Glomerular endothelial cell (primary cell): ENCODE data around the gene RUSF1. TPM values are rescaled to one million over a fixed set of nuclear protein-coding genes. Genes with fewer than 3 reads are reported as not detected.

Experiments used
- DNase-seq: peaks from one replicate; pipeline ENCODE4 v3.0.0-alpha.2; 2011; ENCODE audit warnings: low read depth, low spot score; ENCODE audit errors: extremely low read depth
- total RNA-seq: library from RNA; depleted of rRNA; stranded (reverse); fragments of >200 nt; gene quantifications from 2 replicates; pipeline ENCODE4 v1.2.3, GENCODE V29; 2015

RUSF1 gene
- total RNA-seq, 1 donor from 2014 or later: 62.0 TPM

DNA sequence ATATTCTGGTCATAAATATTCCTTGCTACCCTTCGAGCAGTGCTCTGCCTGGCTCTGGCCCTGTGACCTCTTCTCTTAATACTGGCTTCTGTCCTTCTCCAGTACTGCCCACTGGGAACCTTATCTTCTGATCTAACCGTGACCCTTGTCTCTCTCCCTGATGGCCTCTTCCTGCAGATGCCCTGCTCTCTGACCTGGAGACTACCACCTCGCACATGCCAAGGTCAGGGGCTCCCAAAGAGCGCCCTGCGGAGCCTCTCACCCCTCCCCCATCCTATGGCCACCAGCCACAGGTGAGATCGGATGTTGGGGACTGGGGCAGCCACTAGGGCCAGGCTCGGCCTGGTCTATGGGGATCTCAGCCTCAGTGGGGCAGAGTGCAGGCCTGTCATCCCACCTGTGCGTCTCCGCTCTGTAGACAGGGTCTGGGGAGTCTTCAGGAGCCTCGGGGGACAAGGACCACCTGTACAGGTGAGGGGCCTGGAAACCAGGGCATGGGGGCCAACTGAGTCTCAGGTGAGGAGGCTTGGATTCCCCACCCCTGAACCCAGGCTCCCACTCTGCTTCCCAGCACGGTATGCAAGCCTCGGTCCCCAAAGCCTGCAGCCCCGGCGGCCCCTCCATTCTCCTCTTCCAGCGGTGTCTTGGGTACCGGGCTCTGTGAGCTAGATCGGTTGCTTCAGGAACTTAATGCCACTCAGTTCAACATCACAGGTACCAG lies 34.8 kb downstream of the RUSF1 start:
- no peak for DNase-seq

DNA sequence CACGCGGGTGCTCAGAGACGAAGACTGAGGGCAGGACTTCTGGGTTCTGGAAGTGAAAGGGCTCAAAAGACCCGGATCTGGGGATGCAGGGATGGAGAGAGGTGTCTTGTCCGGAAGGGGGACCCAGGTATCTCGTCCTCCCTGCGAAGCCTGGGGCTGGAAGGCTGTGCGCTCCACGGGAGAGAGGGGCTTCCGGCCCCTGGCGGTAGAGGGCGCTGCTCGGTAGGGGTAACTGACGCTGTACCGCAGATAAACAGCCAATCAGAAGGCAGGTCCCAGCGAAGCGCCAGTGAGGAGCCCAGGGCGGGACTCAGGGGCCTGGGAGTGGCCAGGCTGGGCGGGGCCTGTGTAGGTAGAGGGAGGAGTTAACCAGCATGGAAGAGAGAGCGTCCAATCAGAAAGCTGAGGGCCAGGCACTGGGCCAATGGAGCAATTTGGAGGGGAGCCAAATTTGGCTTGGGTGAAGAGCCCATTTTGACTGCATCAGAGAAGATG lies 35.4 kb downstream of the RUSF1 start:
- peak; percentile 62 for DNase-seq

DNA sequence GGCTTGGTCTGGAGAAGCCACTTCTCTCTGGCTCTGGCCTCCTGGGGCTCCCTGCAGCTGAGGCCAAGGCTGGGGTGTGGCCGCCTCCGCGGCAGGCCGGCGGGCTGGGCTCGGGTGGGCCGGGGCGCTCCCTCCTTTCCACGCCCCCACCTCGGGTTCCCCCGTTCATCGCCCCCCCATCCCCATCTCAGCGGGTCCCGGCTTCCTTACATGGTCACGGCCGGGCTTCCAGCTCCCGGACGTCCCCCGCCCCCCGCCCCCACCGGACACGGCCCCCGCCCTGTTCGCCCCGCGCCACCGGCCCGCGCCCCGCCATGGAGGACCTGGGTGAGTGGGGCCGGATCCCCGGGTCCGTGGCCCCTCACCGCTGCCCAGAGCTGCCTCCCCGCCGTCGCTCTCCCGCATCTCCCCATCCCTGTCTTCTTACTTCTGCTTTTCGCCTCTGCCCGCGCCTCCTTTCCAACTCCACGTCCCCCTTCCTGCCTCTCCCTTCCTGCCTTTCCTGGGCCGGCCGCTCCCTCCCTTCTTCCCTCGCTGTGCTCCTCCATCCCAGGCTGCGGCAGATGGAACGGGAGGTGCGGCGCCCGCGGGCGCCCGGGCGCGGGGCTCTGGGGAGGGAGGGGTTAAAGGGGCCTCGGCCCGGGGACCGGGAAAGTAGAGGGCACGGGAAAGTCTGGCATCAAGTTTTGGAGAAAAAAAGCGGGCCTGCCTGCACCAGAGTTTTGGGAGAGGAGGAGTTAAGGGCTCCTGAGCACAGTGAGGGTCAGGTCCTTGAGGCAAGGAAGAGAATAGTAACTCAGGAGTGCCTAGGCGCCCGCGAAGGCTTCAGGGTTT lies 36.1 kb downstream of the RUSF1 start, which contains the start of gene TGFB1I1:
Gene TGFB1I1, plus strand, starts transcription at position 278 of the 834 bp plus-strand sequence. Its CDS starts 37 bp downstream, at position 315.
- DNase-seq: no peak

DNA sequence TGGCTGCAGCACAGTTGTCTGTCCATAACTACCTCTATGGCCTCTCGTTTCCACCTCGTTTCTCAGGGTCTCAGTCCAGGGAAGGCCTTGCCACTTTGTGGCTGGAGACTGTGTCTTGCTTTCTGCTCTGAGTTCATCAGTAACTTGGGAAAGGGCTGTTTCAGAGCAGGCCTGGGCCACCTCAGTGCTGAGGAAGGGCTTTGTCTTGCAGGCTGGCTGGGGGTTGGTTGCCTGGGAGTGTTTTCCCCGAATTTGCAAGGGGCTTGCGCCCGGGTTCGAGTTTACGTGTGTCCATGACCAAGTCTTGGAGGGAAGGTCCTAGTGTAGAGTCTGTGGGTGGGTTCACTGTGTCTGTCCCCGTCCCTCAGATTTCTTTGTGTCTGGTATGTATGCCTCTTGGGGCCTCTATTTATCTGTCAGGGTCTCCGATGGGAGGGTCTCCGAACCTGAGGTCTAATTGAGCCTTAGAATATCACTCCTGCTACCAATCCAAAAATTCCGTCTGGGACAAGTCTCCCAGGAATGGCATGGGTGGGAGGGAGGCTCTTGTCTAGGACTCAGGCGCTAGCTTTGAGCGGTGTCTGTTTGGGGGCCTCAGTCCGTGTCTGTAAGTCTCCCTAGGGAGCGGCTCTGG lies 36.8 kb downstream of the RUSF1 start:
- DNase-seq: no peak

DNA sequence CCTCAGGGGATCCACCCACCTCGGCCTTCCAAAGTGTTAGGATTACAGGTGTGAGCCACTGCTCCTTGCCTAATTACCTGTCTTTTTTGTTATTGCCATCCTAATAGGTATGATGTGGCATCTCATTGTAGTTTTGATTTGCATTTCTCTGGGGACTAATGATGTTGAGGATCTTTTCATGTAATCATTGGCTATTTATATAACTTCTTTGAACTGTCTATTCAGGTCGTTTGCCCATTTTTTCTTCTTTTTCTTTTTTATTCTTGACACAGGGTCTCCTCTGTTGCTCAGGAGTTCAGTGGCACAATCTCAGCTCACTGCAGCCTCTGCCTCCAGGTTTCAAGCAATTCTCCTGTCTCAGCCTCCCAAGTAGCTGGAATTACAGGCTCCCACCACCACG lies 37.6 kb downstream of the RUSF1 start:
- DNase-seq: no peak

DNA sequence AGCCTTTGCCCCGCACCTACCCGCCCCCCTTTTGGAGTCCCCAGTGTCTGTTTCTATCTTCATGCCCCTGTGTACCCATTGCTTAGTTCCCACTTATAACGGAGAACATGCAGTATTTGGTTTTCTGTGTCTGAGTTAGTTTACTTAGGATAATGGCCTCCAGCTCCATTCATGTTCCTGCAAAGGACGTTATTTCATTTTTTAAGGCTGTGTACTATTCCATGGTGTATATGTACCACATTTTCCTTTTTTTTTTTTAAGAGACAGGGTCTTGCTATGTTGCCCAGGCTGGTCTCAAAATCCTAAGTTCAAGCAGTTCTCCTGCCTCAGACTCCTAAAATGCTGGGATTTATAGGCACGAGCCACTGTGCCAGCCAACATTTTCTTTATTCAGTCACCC lies 40.3 kb downstream of the RUSF1 start:
- no peak for DNase-seq

DNA sequence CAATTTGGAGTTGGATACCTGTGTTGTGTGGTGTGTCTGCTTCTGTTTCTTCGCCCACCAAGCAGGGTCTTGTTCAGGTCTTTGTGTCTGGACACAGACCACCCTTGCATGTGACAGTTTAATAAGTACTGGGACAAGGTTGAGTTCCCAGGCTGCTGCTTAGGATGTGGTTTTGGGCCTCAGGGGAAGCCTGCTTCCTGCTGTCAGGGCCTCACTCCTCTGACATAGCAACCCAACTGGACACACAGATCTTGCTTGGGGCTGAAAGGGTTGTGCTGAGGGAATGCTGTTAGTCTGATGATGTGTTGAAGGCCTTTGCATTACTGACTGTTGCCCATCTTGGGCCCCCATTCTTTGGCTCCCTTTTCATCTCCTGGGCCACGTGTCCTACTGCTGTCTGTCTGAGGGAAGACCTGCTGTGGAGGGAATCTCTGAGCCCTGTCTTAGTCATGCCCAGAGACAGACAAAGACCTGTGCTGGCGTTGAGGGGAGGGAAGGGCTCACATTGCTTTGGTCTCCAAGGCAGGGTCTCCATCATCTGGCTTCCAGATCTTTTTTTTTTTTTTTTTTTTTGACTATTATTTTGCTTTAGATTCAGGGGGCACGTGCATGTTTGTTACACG lies 40.9 kb downstream of the RUSF1 start:
- DNase-seq: no peak

DNA sequence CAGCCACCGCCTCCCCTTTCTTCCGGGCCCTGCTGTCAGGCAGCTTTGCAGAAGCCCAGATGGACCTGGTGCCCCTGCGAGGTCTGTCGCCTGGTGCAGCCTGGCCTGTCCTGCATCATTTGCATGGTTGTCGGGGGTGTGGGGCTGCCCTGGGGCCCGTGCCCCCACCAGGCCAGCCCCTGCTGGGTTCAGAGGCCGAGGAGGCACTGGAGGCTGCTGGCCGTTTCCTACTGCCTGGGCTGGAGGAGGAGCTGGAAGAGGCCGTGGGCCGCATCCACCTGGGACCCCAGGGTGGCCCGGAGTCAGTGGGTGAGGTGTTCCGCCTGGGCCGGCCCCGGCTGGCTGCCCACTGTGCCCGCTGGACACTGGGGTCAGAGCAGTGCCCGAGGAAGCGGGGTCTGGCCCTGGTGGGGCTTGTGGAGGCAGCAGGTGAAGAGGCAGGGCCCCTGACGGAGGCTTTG lies 41.8 kb downstream of the RUSF1 start:
- no peak for DNase-seq

DNA sequence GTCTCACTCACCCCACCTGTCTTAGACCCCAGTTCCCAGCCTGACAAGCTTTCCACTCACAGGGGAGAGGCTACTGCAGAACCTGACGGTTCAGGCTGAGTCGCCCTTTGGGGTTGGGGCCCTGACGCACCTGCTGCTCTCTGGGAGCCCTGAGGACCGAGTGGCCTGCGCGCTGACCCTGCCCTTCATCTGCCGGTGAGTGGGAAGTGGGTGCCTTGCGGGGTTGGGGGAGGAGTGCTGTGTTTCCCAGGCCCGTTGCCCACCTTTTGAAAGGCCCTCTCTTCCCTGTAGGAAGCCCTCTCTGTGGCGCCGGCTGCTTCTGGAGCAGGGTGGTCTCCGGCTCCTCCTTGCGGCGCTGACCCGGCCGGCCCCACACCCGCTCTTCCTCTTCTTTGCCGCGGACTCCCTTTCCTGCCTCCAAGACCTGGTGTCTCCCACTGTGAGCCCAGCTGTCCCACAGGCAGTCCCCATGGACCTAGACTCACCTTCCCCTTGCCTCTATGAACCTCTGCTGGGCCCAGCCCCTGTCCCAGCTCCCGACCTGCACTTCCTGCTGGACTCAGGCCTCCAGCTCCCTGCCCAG lies 42.3 kb downstream of the RUSF1 start:
- DNase-seq: no peak

DNA sequence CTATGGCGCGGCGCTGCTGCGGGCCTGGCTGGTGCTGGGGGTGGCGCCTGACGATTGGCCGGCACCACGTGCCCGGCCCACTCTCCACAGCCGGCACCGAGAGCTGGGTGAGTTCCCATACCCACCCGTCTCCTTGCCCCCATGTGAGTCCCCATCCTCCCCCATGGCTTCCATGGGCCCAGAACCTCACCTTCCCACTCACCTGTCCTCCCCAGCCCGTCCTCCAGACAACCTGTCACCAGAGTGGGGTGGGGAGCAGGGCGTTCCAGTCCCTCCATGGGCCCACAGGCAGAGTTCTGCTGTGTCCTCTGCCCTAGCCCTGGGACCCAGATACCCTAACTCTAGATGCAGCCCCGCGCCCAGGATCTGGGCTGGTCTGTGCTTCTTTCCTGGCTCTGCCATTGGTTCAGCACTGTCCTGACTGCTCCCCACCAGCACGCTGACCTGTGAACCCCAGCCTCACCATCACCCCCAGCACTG lies 43.4 kb downstream of the RUSF1 start:
- no peak for DNase-seq

DNA sequence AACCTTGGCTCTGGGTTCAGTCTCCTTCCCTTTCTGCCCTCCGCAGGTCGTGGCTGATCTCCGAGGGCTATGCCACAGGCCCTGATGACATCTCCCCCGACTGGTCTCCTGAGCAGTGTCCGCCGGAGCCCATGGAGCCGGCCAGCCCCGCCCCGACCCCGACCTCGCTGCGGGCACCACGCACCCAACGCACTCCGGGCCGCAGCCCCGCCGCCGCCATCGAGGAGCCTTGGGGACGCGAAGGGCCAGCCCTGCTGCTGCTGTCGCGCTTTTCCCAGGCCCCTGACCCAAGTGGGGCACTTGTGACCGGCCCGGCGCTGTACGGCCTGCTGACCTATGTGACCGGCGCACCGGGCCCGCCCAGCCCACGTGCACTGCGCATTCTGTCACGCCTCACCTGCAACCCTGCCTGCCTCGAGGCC lies 43.8 kb downstream of the RUSF1 start:
- DNase-seq: no peak

DNA sequence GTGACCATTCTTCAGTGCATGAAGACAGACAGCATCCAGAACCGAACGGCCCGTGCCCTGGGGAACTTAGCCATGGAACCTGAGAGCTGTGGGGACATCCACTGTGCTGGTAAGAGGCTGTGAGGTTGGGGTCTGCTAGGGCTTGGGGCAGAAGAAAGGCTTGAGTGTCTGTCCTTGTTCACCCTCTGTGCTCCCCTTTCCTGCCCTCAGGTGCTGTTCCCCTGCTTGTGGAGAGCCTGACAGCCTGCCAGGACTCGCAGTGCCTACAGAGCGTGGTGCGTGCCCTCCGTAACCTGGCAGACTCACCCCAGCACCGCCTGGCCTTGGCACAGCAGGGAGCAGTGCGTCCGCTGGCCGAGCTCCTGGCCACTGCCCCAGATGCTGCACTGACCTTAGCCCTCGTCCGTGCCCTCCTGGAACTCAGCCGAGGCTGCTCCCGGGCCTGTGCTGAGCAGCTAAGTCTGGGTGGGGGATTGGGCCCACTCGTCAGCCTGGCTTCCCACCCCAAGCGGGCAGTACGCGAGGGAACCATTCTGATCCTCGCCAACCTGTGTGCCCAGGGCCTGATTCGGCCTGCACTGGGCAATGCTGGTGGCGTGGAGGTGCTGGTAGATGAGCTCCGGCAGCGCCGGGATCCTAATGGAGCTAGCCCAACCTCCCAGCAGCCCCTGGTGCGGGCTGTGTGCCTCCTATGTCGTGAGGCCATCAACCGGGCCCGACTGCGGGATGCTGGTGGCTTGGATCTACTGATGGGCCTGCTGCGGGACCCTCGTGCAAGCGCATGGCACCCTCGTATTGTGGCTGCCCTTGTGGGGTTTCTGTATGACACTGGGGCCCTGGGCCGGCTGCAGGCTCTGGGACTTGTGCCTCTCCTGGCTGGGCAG lies 46.0 kb downstream of the RUSF1 start:
- no peak for DNase-seq

DNA sequence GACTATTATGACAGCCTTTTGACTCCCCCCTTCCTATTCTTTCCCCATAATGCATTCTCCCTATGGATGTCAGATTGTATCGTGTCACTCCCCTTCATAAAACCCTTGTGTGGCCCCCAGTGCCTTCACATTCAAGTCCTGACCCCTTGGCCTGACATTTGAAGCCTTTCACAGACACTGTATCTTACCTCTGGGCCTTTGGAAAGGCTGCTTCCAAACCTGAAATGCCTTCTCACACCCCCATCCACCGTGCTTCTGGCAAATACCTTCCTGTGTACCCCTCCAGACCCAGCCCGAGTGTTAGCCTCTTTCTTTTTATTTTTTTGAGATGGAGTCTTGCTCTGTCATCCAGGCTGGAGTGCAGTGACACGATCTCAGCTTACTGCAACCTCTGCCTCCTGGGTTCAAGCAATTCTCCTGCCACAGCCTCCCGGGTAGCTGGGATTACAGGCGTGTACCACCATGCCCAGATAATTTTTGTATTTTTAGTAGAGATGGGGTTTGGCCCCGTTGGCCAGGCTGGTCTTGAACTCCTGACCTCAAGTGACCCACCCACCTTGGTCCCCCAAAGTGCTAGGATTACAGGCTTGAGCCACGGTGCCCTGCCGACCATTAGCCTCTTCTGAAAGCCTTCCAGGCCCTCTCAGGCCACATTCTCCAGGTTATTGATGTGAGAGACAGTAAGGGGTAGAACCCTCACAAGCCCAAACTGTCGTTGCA lies 46.8 kb downstream of the RUSF1 start:
- no peak for DNase-seq

DNA sequence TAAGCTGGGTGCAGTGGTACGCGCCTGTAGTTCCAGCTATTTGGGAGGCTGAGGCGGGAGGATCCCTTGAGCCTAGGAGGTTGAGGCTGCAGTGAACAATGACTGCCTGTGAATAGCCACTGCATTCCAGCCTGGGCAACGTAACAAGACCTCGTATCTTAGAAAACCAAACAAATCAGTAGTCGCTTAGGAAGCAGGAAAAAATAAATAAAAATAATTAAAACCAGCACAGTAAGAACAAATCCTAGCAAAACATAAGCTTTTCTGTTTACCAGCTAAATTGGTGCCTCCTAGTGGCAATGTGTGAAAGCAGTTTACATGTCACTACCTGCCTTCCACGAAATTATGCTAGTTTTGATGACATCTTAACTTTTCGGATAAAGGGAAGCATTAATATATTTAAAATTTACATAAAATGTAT lies 47.6 kb downstream of the RUSF1 start:
- DNase-seq: no peak

DNA sequence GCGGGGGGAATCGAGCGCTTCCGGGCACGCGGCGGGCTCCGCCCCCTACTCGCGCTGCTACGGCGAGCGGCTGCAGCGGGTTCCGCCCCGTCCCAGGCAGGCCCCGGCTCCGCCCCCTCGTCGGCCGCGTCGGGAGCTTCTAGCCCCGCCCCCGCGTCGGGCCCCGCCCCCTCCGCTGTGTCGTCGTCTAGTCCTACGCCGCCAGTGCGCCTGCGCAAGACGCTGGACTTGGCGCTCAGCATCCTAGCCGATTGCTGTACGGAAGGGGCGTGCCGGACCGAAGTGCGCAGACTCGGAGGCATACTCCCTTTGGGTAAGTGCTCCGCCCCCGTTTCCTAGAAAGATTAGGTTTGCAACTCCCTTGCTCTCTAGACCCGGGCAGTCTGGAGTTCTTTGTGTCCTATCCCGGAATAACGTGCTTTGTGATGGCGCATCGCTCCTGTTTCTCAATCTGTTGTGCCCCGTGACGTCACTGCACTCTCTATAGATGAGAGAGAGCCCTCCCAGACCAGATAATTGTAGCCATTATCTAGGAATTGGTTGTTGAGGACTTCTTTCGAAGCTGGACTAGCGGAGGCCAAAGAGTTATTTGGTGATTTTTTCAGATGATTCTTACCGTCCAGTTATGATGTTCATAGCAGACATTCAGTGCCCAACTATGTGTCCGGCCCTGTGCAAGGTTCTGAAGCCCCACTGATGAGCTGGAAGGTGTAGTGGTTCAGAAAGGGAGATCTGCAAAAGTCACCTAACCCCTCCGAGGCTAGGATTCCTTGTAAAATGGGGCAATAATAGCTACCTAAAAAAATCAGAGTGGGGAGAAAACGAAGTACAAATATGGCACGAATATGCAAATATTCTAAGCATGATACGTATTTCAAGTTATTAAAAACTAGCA lies 48.3 kb downstream of the RUSF1 start:
- DNase-seq: peak; percentile 90

DNA sequence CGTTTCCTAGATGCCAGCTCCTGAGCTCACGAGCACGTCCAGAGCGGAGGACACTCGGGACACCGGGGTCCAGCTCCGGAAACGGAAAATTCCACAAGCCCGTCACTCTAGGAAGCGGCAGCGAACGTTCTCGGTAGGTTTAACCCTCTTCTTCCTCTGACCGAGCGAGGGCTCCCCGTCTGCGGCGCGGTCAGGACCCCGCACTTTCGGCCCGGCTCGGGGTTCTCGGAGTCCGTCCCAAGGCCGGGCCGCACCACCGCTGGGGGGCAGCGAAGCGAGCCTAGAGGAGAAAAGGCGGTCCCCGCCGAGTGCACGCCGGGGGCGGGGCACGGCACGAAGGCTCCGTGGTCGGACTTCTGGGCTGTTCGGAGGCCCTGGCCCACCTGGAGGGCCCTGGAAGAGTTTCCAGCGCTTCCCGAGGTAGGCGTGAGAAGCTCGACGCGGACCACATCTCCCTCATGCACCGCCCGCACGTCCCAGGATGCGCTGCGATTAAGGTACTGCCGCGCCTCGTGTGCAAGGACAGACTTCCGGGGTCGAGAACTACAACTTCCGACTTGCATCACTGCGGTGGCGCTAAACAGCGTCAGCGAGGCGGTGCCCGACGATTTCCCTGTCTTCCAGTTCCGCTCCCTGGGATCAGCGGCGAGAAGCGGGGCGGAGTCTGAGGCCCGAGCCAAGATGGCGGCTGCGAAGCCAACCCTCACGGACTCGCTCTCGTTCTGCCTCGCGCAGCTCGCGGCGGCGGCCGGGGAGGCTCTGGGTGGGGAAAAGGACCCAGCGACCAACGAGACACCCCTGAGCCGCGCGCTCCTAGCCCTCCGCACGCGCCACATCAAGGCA lies 49.1 kb downstream of the RUSF1 start, which contains the start of gene ARMC5:
Gene ARMC5, plus strand, starts transcription at position 658 of the 843 bp plus-strand sequence. Its CDS starts 24 bp downstream, at position 682.
- DNase-seq: peak; percentile 81
